K562 (cell line): ENCODE measurements around the gene SLC2A9. TPM values are rescaled to one million over a fixed set of nuclear protein-coding genes. Genes with fewer than 3 reads are reported as not detected.

Experiments used
- C11orf30 ChIP-seq: fragments of 450-650 bp; IDR thresholded peaks from 2 replicates; pipeline ENCODE4 v1.6.1; 2016; ENCODE audit warnings: low read depth, mild to moderate bottlenecking
- EHMT2 ChIP-seq: fragments of 450-650 bp; IDR thresholded peaks from 2 replicates; pipeline ENCODE4 v1.6.1; 2018; ENCODE audit warnings: antibody characterized with exemption
- ELF4 ChIP-seq: fragments of 450-650 bp; formaldehyde crosslinking; IDR thresholded peaks from 2 replicates; pipeline ENCODE4 v1.4.0; 2022; ENCODE audit warnings: missing genetic modification characterization
- MAFF ChIP-seq: IDR thresholded peaks from 2 replicates; pipeline ENCODE4 v1.6.1; 2012; ENCODE audit warnings: low read length, improper control_type of control experiment
- POLR3A ChIP-seq: IDR thresholded peaks from 2 replicates; pipeline ENCODE4 v1.6.1; 2011; ENCODE audit warnings: borderline replicate concordance, mild to moderate bottlenecking, moderate library complexity; ENCODE audit not compliant: insufficient read length, insufficient read depth; ENCODE audit errors: extremely low read depth
- SMAD2 ChIP-seq: fragments of 150-350 bp; IDR thresholded peaks from 2 replicates; pipeline ENCODE4 v1.6.1; 2014; ENCODE audit warnings: low read depth, mild to moderate bottlenecking, low read length
- SREBF1 ChIP-seq: fragments of 150-350 bp; IDR thresholded peaks from 2 replicates; pipeline ENCODE4 v1.6.1; 2014; ENCODE audit warnings: antibody characterized with exemption, low read depth, low read length, borderline replicate concordance
- ZNF133 ChIP-seq: fragments of 250-450 bp; sonication (Bioruptor Pico); IDR thresholded peaks from 2 replicates; pipeline ENCODE4 v1.4.0; 2020; ENCODE audit warnings: mild to moderate bottlenecking
- ZNF41 ChIP-seq: fragments of 250-450 bp; sonication (Bioruptor Pico); conservative IDR thresholded peaks from 2 replicates; pipeline ENCODE4 v1.4.0; 2020; ENCODE audit warnings: mild to moderate bottlenecking
- ZNF57 ChIP-seq: fragments of 450-650 bp; formaldehyde crosslinking; IDR thresholded peaks from 2 replicates; pipeline ENCODE4 v1.4.0; 2020; ENCODE audit warnings: mild to moderate bottlenecking, moderate library complexity
- ZNF766 ChIP-seq: fragments of 200-800 bp; sonication (Bioruptor generic); conservative IDR thresholded peaks from 2 replicates; pipeline ENCODE4 v1.6.1; 2016; ENCODE audit warnings: missing genetic modification characterization, missing compliant biosample characterization
- polyA plus RNA-seq, 8 experiments: library from polyadenylated mRNA; depleted of rRNA in 4 of 8; stranded (reverse) in 5 of 8; unstranded in 3 of 8; fragments of >200 nt; fragmentation: Nextera tagmentation in 2 of 8; fragmentation: Illumina TruSeq in 1 of 8; extraction: Ambion mirVana in 2 of 8; extraction: Trizol in 1 of 8; gene quantifications; 2 replicates each; pipeline versions ENCODE4 v1.2.1 to v1.2.3, GENCODE V29; 2011 to 2014; ENCODE audit warnings: inconsistent platforms in 1 of 8, missing spikeins in 1 of 8
- total RNA-seq, 7 experiments: library from RNA; depleted of rRNA in 6 of 7; stranded (reverse); fragments of >200 nt in 6 of 7; fragmentation: Illumina TruSeq in 2 of 7; extraction: Trizol in 2 of 7; gene quantifications; 2 replicates each; pipeline versions ENCODE4 v1.2.1 to v1.2.3, GENCODE V29; 2011 to 2021; ENCODE audit warnings: low replicate concordance in 1 of 7
- TF ChIP-seq, protein P1 (sequence below): fragments of 250-450 bp; sonication (Bioruptor Pico); IDR thresholded peaks from 2 replicates; pipeline ENCODE4 v1.8.0; 2022; ENCODE audit warnings: inconsistent platforms
- TF ChIP-seq, protein P2 (sequence below): fragments of 250-450 bp; sonication (Bioruptor Pico); IDR thresholded peaks from 2 replicates; pipeline ENCODE4 v1.4.0; 2020; ENCODE audit warnings: mild to moderate bottlenecking, moderate library complexity, borderline replicate concordance
- TF ChIP-seq, protein P3 (sequence below): fragments of 450-650 bp; conservative IDR thresholded peaks from 2 replicates; pipeline ENCODE4 v1.6.1; 2016; ENCODE audit warnings: missing genetic modification characterization, low read depth, mild to moderate bottlenecking, control low read depth, missing compliant biosample characterization
- TF ChIP-seq, protein P4 (sequence below): fragments of 450-650 bp; conservative IDR thresholded peaks from 2 replicates; pipeline ENCODE4 v1.6.1; 2016; ENCODE audit warnings: missing genetic modification characterization, low read depth, mild to moderate bottlenecking, missing compliant biosample characterization, moderate library complexity
- TF ChIP-seq, protein P5 (sequence below): fragments of 250-450 bp; sonication (Bioruptor Pico); IDR thresholded peaks from 2 replicates; pipeline ENCODE4 v1.6.1; 2021; ENCODE audit warnings: mild to moderate bottlenecking
- TF ChIP-seq, protein P6 (sequence below): IDR thresholded peaks from 2 replicates; pipeline ENCODE4 v1.6.1; 2012; ENCODE audit warnings: low read depth, low read length, improper control_type of control experiment, borderline replicate concordance

The SLC2A9 gene
- total and polyA plus RNA-seq, 9 of the 15 experiments (the other 6 are each of a cell fraction or from before 2014, with no cell fraction given), result 0.15 to 1.9 (median 0.76) TPM

DNA sequence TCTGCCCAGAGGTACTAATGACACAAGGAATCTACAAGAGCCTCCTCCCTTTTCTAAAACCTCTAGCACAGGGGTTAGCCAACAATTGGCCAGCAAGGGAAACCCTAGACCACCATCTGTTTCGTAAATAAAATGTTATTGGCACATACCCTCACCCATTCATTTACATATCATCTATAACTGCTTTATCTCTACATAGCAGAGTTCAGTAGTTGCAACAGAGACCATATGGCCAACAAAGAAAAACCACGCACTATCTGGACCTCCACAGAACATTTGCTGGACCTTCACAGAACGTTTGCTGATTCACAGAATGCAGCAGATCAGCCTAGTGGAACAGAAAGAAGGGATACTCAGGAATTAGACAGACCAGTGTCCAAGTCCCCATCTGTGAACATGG, 9.4 kb downstream of the SLC2A9 start (continued):
- TF ChIP-seq, protein P1, sequence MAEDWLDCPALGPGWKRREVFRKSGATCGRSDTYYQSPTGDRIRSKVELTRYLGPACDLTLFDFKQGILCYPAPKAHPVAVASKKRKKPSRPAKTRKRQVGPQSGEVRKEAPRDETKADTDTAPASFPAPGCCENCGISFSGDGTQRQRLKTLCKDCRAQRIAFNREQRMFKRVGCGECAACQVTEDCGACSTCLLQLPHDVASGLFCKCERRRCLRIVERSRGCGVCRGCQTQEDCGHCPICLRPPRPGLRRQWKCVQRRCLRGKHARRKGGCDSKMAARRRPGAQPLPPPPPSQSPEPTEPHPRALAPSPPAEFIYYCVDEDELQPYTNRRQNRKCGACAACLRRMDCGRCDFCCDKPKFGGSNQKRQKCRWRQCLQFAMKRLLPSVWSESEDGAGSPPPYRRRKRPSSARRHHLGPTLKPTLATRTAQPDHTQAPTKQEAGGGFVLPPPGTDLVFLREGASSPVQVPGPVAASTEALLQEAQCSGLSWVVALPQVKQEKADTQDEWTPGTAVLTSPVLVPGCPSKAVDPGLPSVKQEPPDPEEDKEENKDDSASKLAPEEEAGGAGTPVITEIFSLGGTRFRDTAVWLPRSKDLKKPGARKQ (CRISPR knock-in tag), result no peak
- TF ChIP-seq MAFF (no peak), EHMT2 (no peak), ZNF133 (CRISPR knock-in tag) (peak; percentile 45; the same call in 1 of the 2 replicates), SMAD2 (no peak), C11orf30 (0 out of 2 replicates have a peak, but pooled peaks have one; percentile 5), ZNF41 (no peak), ZNF57 (CRISPR knock-in tag) (no peak), ELF4 (CRISPR knock-in tag) (no peak), SREBF1 (no peak), POLR3A (no peak), ZNF766 (CRISPR knock-in tag) (peak; percentile 62; the same call in 1 of the 2 replicates)
- TF ChIP-seq, protein P2, sequence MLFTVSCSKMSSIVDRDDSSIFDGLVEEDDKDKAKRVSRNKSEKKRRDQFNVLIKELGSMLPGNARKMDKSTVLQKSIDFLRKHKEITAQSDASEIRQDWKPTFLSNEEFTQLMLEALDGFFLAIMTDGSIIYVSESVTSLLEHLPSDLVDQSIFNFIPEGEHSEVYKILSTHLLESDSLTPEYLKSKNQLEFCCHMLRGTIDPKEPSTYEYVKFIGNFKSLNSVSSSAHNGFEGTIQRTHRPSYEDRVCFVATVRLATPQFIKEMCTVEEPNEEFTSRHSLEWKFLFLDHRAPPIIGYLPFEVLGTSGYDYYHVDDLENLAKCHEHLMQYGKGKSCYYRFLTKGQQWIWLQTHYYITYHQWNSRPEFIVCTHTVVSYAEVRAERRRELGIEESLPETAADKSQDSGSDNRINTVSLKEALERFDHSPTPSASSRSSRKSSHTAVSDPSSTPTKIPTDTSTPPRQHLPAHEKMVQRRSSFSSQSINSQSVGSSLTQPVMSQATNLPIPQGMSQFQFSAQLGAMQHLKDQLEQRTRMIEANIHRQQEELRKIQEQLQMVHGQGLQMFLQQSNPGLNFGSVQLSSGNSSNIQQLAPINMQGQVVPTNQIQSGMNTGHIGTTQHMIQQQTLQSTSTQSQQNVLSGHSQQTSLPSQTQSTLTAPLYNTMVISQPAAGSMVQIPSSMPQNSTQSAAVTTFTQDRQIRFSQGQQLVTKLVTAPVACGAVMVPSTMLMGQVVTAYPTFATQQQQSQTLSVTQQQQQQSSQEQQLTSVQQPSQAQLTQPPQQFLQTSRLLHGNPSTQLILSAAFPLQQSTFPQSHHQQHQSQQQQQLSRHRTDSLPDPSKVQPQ, result no peak
- TF ChIP-seq, protein P3, sequence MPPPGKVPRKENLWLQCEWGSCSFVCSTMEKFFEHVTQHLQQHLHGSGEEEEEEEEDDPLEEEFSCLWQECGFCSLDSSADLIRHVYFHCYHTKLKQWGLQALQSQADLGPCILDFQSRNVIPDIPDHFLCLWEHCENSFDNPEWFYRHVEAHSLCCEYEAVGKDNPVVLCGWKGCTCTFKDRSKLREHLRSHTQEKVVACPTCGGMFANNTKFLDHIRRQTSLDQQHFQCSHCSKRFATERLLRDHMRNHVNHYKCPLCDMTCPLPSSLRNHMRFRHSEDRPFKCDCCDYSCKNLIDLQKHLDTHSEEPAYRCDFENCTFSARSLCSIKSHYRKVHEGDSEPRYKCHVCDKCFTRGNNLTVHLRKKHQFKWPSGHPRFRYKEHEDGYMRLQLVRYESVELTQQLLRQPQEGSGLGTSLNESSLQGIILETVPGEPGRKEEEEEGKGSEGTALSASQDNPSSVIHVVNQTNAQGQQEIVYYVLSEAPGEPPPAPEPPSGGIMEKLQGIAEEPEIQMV (tag), result no peak
- TF ChIP-seq, protein P4, sequence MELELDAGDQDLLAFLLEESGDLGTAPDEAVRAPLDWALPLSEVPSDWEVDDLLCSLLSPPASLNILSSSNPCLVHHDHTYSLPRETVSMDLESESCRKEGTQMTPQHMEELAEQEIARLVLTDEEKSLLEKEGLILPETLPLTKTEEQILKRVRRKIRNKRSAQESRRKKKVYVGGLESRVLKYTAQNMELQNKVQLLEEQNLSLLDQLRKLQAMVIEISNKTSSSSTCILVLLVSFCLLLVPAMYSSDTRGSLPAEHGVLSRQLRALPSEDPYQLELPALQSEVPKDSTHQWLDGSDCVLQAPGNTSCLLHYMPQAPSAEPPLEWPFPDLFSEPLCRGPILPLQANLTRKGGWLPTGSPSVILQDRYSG, result 0 out of 2 replicates have a peak, but pooled peaks have one; percentile 55
- TF ChIP-seq, protein P5, sequence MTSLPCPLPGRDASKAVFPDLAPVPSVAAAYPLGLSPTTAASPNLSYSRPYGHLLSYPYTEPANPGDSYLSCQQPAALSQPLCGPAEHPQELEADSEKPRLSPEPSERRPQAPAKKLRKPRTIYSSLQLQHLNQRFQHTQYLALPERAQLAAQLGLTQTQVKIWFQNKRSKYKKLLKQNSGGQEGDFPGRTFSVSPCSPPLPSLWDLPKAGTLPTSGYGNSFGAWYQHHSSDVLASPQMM (CRISPR knock-in tag), result no peak
- TF ChIP-seq, protein P6, sequence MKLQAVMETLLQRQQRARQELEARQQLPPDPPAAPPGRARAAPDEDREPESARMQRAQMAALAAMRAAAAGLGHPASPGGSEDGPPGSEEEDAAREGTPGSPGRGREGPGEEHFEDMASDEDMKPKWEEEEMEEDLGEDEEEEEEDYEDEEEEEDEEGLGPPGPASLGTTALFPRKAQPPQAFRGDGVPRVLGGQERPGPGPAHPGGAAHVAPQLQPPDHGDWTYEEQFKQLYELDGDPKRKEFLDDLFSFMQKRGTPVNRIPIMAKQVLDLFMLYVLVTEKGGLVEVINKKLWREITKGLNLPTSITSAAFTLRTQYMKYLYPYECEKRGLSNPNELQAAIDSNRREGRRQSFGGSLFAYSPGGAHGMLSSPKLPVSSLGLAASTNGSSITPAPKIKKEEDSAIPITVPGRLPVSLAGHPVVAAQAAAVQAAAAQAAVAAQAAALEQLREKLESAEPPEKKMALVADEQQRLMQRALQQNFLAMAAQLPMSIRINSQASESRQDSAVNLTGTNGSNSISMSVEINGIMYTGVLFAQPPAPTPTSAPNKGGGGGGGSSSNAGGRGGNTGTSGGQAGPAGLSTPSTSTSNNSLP, result no peak
